ENCODE data around the gene TMEM204.

The TMEM204 gene

GRCh38 chr16:1514507-1514906 lies 19.0 kb upstream of the TMEM204 start:
- no peak for DNase-seq

GRCh38 chr16:1518626-1519135 lies 14.8 kb upstream of the TMEM204 start:
- Histone ChIP-seq H3K36me3 (ENCODE audit: control insufficient read depth in 1 of 2, insufficient read depth in 2 of 2, low read length in 2 of 2) (peaks cover 17 to 24% of the 10 kb centered on the region in 2 experiments), H2AK5ac (ENCODE audit: low read length) (no peak overlapping the region), H3K79me1 (ENCODE audit: low read length) (no peaks in the 10 kb centered on the region), H3K4me3 (ENCODE audit: low read depth, low read length) (no peak overlapping the region), H3K4me1 (ENCODE audit: control insufficient read depth in 1 of 2, insufficient read depth in 2 of 2, low read length in 2 of 2) (no peaks in the 10 kb centered on the region), H2BK12ac (ENCODE audit: low read length) (no peak overlapping the region), H4K12ac (ENCODE audit: low read depth, low read length) (no peak overlapping the region), H3K14ac (ENCODE audit: low read length) (no peak overlapping the region), H3K18ac (ENCODE audit: low read length) (no peak overlapping the region), H2BK120ac (ENCODE audit: insufficient read depth, low read length, poor library complexity) (no peak overlapping the region), H4K91ac (ENCODE audit: low read depth, low read length) (no peak overlapping the region), H3K79me2 (ENCODE audit: control insufficient read depth, insufficient read depth, low read length, poor library complexity) (no peaks in the 10 kb centered on the region), H3K27ac (ENCODE audit: low read depth, low read length) (no peak overlapping the region), H3K4ac (ENCODE audit: low read depth, low read length) (no peak overlapping the region), H3K27me3 (ENCODE audit: insufficient read depth, low read length) (no peaks in the 10 kb centered on the region), H2BK5ac (ENCODE audit: low read depth, low read length, poor library complexity) (no peak overlapping the region), H4K8ac (ENCODE audit: low read depth, low read length) (no peak overlapping the region), H3K4me2 (ENCODE audit: low read length) (no peak overlapping the region), H3K9ac (ENCODE audit: low read length) (no peak overlapping the region), H3K23ac (ENCODE audit: low read length) (no peak overlapping the region), H3K9me3 (ENCODE audit: insufficient read depth, low read depth, low read length) (peaks cover 6% of the 10 kb centered on the region), H2AFZ (ENCODE audit: insufficient read depth, low read length, poor library complexity) (no peak overlapping the region)
- no CpG with 5 or more reads among the region's 16 CpGs for WGBS (ENCODE audit: extremely low coverage, insufficient coverage, insufficient read length)
- DNase-seq: no peak

More at GRCh38 chr16:1514507-1514906, 19.0 kb upstream of the TMEM204 start:
- Histone ChIP-seq H2AFZ (ENCODE audit: insufficient read depth, low read length, poor library complexity) (no peak overlapping the region), H3K79me1 (ENCODE audit: low read length) (no peaks in the 10 kb centered on the region), H3K4ac (ENCODE audit: low read depth, low read length) (no peak overlapping the region), H3K79me2 (ENCODE audit: control insufficient read depth, insufficient read depth, low read length, poor library complexity) (no peaks in the 10 kb centered on the region), H2BK5ac (ENCODE audit: low read depth, low read length, poor library complexity) (no peak overlapping the region), H3K9me3 (ENCODE audit: insufficient read depth, low read depth, low read length) (peaks cover 4% of the 10 kb centered on the region), H4K8ac (ENCODE audit: low read depth, low read length) (no peak overlapping the region), H2BK12ac (ENCODE audit: low read length) (no peak overlapping the region), H3K27me3 (ENCODE audit: insufficient read depth, low read length) (no peaks in the 10 kb centered on the region), H3K18ac (ENCODE audit: low read length) (no peak overlapping the region), H3K27ac (ENCODE audit: low read depth, low read length) (no peak overlapping the region), H2BK120ac (ENCODE audit: insufficient read depth, low read length, poor library complexity) (no peak overlapping the region), H3K4me1 (ENCODE audit: control insufficient read depth in 1 of 2, insufficient read depth in 2 of 2, low read length in 2 of 2) (no peaks in the 10 kb centered on the region), H3K36me3 (ENCODE audit: control insufficient read depth in 1 of 2, insufficient read depth in 2 of 2, low read length in 2 of 2) (peaks cover 19 to 23% of the 10 kb centered on the region in 2 experiments), H3K14ac (ENCODE audit: low read length) (no peak overlapping the region), H4K91ac (ENCODE audit: low read depth, low read length) (no peak overlapping the region), H2AK5ac (ENCODE audit: low read length) (no peak overlapping the region), H4K12ac (ENCODE audit: low read depth, low read length) (no peak overlapping the region), H3K9ac (ENCODE audit: low read length) (no peak overlapping the region), H3K4me3 (ENCODE audit: low read depth, low read length) (no peak overlapping the region), H3K4me2 (ENCODE audit: low read length) (no peak overlapping the region), H3K23ac (ENCODE audit: low read length) (no peak overlapping the region)
- no CpG with 5 or more reads among the region's 3 CpGs for whole genome bisulfite sequencing (ENCODE audit: extremely low coverage, insufficient coverage, insufficient read length)

- no peaks in the 10 kb centered on the region for H3K79me2 ChIP-seq (ENCODE audit: control insufficient read depth, insufficient read depth, low read length, poor library complexity)
- no peaks in the 10 kb centered on the region for H3K79me1 ChIP-seq (ENCODE audit: low read length)
- no peak overlapping the region for H3K4ac ChIP-seq (ENCODE audit: low read depth, low read length)
- H4K91ac ChIP-seq (ENCODE audit: low read depth, low read length): no peak overlapping the region
- H4K8ac ChIP-seq (ENCODE audit: low read depth, low read length): no peak overlapping the region
- no peak overlapping the region for H3K18ac ChIP-seq (ENCODE audit: low read length)
- no peak overlapping the region for H3K27ac ChIP-seq (ENCODE audit: low read depth, low read length)
- H2BK12ac ChIP-seq (ENCODE audit: low read length): no peak overlapping the region
- no peak overlapping the region for H3K4me2 ChIP-seq (ENCODE audit: low read length)
- peaks cover 20 to 26% of the 10 kb centered on the region in 2 experiments for H3K36me3 ChIP-seq (ENCODE audit: control insufficient read depth in 1 of 2, insufficient read depth in 2 of 2, low read length in 2 of 2)
- H3K4me1 ChIP-seq (ENCODE audit: control insufficient read depth in 1 of 2, insufficient read depth in 2 of 2, low read length in 2 of 2): no peaks in the 10 kb centered on the region
- peaks cover 4% of the 10 kb centered on the region for H3K9me3 ChIP-seq (ENCODE audit: insufficient read depth, low read depth, low read length)
- no peak overlapping the region for H2BK5ac ChIP-seq (ENCODE audit: low read depth, low read length, poor library complexity)
- no peak overlapping the region for H3K4me3 ChIP-seq (ENCODE audit: low read depth, low read length)
- H3K14ac ChIP-seq (ENCODE audit: low read length): no peak overlapping the region
- no peak overlapping the region for H3K23ac ChIP-seq (ENCODE audit: low read length)
- no peak overlapping the region for H2BK120ac ChIP-seq (ENCODE audit: insufficient read depth, low read length, poor library complexity)
- no peak overlapping the region for H4K12ac ChIP-seq (ENCODE audit: low read depth, low read length)
- H2AFZ ChIP-seq (ENCODE audit: insufficient read depth, low read length, poor library complexity): no peak overlapping the region
- no peaks in the 10 kb centered on the region for H3K27me3 ChIP-seq (ENCODE audit: insufficient read depth, low read length)
- no peak overlapping the region for H2AK5ac ChIP-seq (ENCODE audit: low read length)
- H3K9ac ChIP-seq (ENCODE audit: low read length): no peak overlapping the region
- WGBS (ENCODE audit: extremely low coverage, insufficient coverage, insufficient read length): no CpG with 5 or more reads among the region's 17 CpGs
- no peak for DNase-seq
These were observed 13.6 kb upstream of the TMEM204 start for GRCh38 chr16:1519831-1520230.

- Histone ChIP-seq H3K27ac (ENCODE audit: low read depth, low read length) (no peak overlapping the region), H3K4me3 (ENCODE audit: low read depth, low read length) (no peak overlapping the region), H4K91ac (ENCODE audit: low read depth, low read length) (peak overlapping the region; percentile 42), H3K14ac (ENCODE audit: low read length) (peak overlapping the region; percentile 36), H3K18ac (ENCODE audit: low read length) (no peak overlapping the region), H3K36me3 (ENCODE audit: control insufficient read depth in 1 of 2, insufficient read depth in 2 of 2, low read length in 2 of 2) (peaks cover 20 to 26% of the 10 kb centered on the region in 2 experiments), H3K27me3 (ENCODE audit: insufficient read depth, low read length) (no peaks in the 10 kb centered on the region), H2BK5ac (ENCODE audit: low read depth, low read length, poor library complexity) (no peak overlapping the region), H3K4ac (ENCODE audit: low read depth, low read length) (no peak overlapping the region), H3K23ac (ENCODE audit: low read length) (no peak overlapping the region), H2AFZ (ENCODE audit: insufficient read depth, low read length, poor library complexity) (no peak overlapping the region), H4K8ac (ENCODE audit: low read depth, low read length) (no peak overlapping the region), H3K9ac (ENCODE audit: low read length) (no peak overlapping the region), H2BK12ac (ENCODE audit: low read length) (peak overlapping the region; percentile 62), H4K12ac (ENCODE audit: low read depth, low read length) (peak overlapping the region; percentile 59), H2BK120ac (ENCODE audit: insufficient read depth, low read length, poor library complexity) (peak overlapping the region; percentile 29), H2AK5ac (ENCODE audit: low read length) (no peak overlapping the region), H3K4me1 (ENCODE audit: control insufficient read depth in 1 of 2, insufficient read depth in 2 of 2, low read length in 2 of 2) (no peaks in the 10 kb centered on the region), H3K4me2 (ENCODE audit: low read length) (no peak overlapping the region), H3K79me2 (ENCODE audit: control insufficient read depth, insufficient read depth, low read length, poor library complexity) (no peaks in the 10 kb centered on the region), H3K79me1 (ENCODE audit: low read length) (no peaks in the 10 kb centered on the region), H3K9me3 (ENCODE audit: insufficient read depth, low read depth, low read length) (peaks cover 2% of the 10 kb centered on the region)
- WGBS (ENCODE audit: extremely low coverage, insufficient coverage, insufficient read length): no CpG with 5 or more reads among the region's 19 CpGs
- DNase-seq: peak; percentile 78 to 92
These were observed 13.0 kb upstream of the TMEM204 start for GRCh38 chr16:1520461-1520860.

All from trophoblast cell (in vitro differentiated cells and primary cell).